GM23338 (cell line): Measurements from ENCODE around the gene SLC9A9. TPM values are rescaled to one million over a fixed set of nuclear protein-coding genes. Genes with fewer than 3 reads are reported as not detected.

ENCODE experiments used
- ATAC-seq: fragments of 200-7000 bp; cut with Tn5 transposase; 3 replicates; pipeline ENCODE4 v1.9.1; 2020
- DNase-seq: peaks from one replicate; pipeline ENCODE4 v3.0.0-alpha.2; 2015; ENCODE audit warnings: low spot score
- H2AFZ ChIP-seq: fragments of 200-600 bp; sonication (generic); 2 replicates; pipeline ENCODE4 v1.8.0; 2016; ENCODE audit warnings: antibody characterized with exemption, mild to moderate bottlenecking, moderate library complexity
- H3F3A ChIP-seq: fragments of 200-600 bp; sonication (generic); replicated peaks from 2 replicates; pipeline ENCODE4 v1.8.0; 2017; ENCODE audit warnings: antibody characterized with exemption, mixed run types, low read depth
- H3K27ac ChIP-seq: fragments of 200-600 bp; sonication (generic); 2 replicates; pipeline ENCODE4 v1.6.1; 2016; ENCODE audit warnings: low read depth
- H3K27me3 ChIP-seq: fragments of 200-600 bp; sonication (generic); 2 replicates; pipeline ENCODE4 v1.8.0; 2016; ENCODE audit warnings: mild to moderate bottlenecking, mixed run types, moderate library complexity; ENCODE audit not compliant: insufficient read depth
- H3K36me3 ChIP-seq: fragments of 200-600 bp; sonication (generic); 2 replicates; pipeline ENCODE4 v1.8.0; 2016; ENCODE audit warnings: mild to moderate bottlenecking; ENCODE audit not compliant: insufficient read depth
- H3K4me1 ChIP-seq: fragments of 200-600 bp; sonication (generic); 2 replicates; pipeline ENCODE4 v1.8.0; 2016; ENCODE audit warnings: mild to moderate bottlenecking, moderate library complexity; ENCODE audit not compliant: insufficient read depth
- H3K4me2 ChIP-seq: fragments of 200-600 bp; sonication (generic); 2 replicates; pipeline ENCODE4 v1.7.1; 2017; ENCODE audit warnings: mixed run types
- H3K4me3 ChIP-seq: fragments of 200-600 bp; sonication (generic); 2 replicates; pipeline ENCODE4 v1.6.1; 2016; ENCODE audit warnings: mixed run types
- H3K79me2 ChIP-seq: fragments of 200-600 bp; sonication (generic); replicated peaks from 2 replicates; pipeline ENCODE4 v1.8.0; 2017; ENCODE audit warnings: mild to moderate bottlenecking; ENCODE audit not compliant: insufficient read depth
- H3K9me2 ChIP-seq: fragments of 200-600 bp; sonication (generic); 2 replicates; pipeline ENCODE4 v1.8.0; 2017; ENCODE audit not compliant: insufficient read depth
- H4K20me1 ChIP-seq: fragments of 200-600 bp; sonication (generic); replicated peaks from 2 replicates; pipeline ENCODE4 v1.8.0; 2017; ENCODE audit warnings: mild to moderate bottlenecking; ENCODE audit not compliant: insufficient read depth
- H3K27ac Mint-ChIP-seq: 2 replicates; pipeline ENCODE4 v1.8.0; 2020; ENCODE audit warnings: inconsistent platforms, mild to moderate bottlenecking, moderate library complexity, mixed read lengths
- H3K27me3 Mint-ChIP-seq: 3 replicates; pipeline ENCODE4 v1.8.0; 2022; ENCODE audit warnings: low read depth, mild to moderate bottlenecking, moderate library complexity, mixed read lengths, inconsistent platforms; ENCODE audit not compliant: insufficient read depth, poor library complexity
- H3K36me3 Mint-ChIP-seq: 3 replicates; pipeline ENCODE4 v1.8.0; 2021; ENCODE audit warnings: low read depth, mild to moderate bottlenecking, inconsistent platforms, moderate library complexity, mixed read lengths
- H3K4me1 Mint-ChIP-seq: 3 replicates; pipeline ENCODE4 v1.8.0; 2020; ENCODE audit warnings: mild to moderate bottlenecking, inconsistent platforms, mixed read lengths
- H3K4me3 Mint-ChIP-seq: 3 replicates; pipeline ENCODE4 v1.8.0; 2021; ENCODE audit warnings: moderate library complexity, mild to moderate bottlenecking, inconsistent platforms, mixed read lengths
- H3K9me3 Mint-ChIP-seq: 3 replicates; pipeline ENCODE4 v1.8.0; 2020; ENCODE audit warnings: moderate library complexity, mild to moderate bottlenecking, inconsistent platforms, mixed read lengths
- CREB1 ChIP-seq: fragments of 250-450 bp; sonication (Bioruptor Pico); IDR thresholded peaks from 2 replicates; pipeline ENCODE4 v1.5.0; 2020; ENCODE audit warnings: low read depth, mild to moderate bottlenecking, moderate library complexity
- CTCF ChIP-seq, 2 experiments: fragments of 200-600 bp in 1 of 2; sonication (generic) in 1 of 2; conservative IDR thresholded peaks; 2 replicates each; pipeline versions ENCODE4 v1.5.1 to v1.6.1; 2016 to 2017; ENCODE audit warnings: antibody characterized with exemption in 2 of 2, low read depth in 2 of 2, mild to moderate bottlenecking in 2 of 2, moderate library complexity in 1 of 2
- ETS1 ChIP-seq: IDR thresholded peaks from 2 replicates; pipeline ENCODE4 v1.6.1; 2016; ENCODE audit warnings: antibody characterized with exemption
- EZH2phosphoT487 ChIP-seq: fragments of 200-600 bp; sonication (generic); IDR thresholded peaks from one replicate; pipeline ENCODE4 v1.8.1; 2018; ENCODE audit warnings: antibody characterized with exemption; ENCODE audit not compliant: unreplicated experiment
- NANOG ChIP-seq: IDR thresholded peaks from 2 replicates; pipeline ENCODE4 v1.6.1; 2016; ENCODE audit warnings: antibody characterized with exemption, borderline replicate concordance
- STAT1 ChIP-seq: IDR thresholded peaks from one replicate; pipeline ENCODE4 v1.6.1; 2016; ENCODE audit warnings: antibody characterized with exemption; ENCODE audit not compliant: unreplicated experiment
- ZNF462 ChIP-seq: fragments of 250-450 bp; sonication (Bioruptor Pico); IDR thresholded peaks from 2 replicates; pipeline ENCODE4 v1.5.0; 2020; ENCODE audit warnings: mild to moderate bottlenecking, moderate library complexity
- polyA plus RNA-seq: library from polyadenylated mRNA; unstranded; fragments of >200 nt; fragmentation: Nextera tagmentation; extraction: Ambion mirVana; gene quantifications from 2 replicates; pipeline ENCODE4 v1.2.1, GENCODE V29; 2016
- total RNA-seq: library from RNA; depleted of rRNA; stranded (reverse); fragments of >200 nt; shearing (Covaris generic); gene quantifications from 2 replicates; pipeline ENCODE4 v1.2.3, GENCODE V29; 2014

The SLC9A9 gene
- total and polyA plus RNA-seq, 2 experiments from 2014 or later = 1.3 to 1.6 TPM

GRCh38 chr3:143277531-143277930 is 570.7 kb downstream of the SLC9A9 start:
- no peak overlapping the region for H2AFZ ChIP-seq
- Mint-ChIP-seq H3K36me3 (no peaks in the 10 kb centered on the region), H3K27me3 (no peaks in the 10 kb centered on the region), H3K9me3 (no peaks in the 10 kb centered on the region), H3K4me3 (no peak overlapping the region), H3K4me1 (no peaks in the 10 kb centered on the region), H3K27ac (no peak overlapping the region)
- H3K4me2 ChIP-seq = no peak overlapping the region
- H3K79me2 ChIP-seq = no peaks in the 10 kb centered on the region
- no peak for DNase-seq
- TF ChIP-seq EZH2phosphoT487 (no peak), ZNF462 (CRISPR knock-in tag) (no peak), CTCF (conservative IDR thresholded peaks at IDR 0.05; ENCODE audit: low read depth in 2 of 2) (no peak), STAT1 (no peak), ETS1 (no peak), NANOG (no peak), CREB1 (no peak)
- H4K20me1 ChIP-seq = no peaks in the 10 kb centered on the region
- no peaks in the 10 kb centered on the region for H3K4me1 ChIP-seq
- no peaks in the 10 kb centered on the region for H3F3A ChIP-seq
- no peak for ATAC-seq
- H3K9me2 ChIP-seq = no peaks in the 10 kb centered on the region; the same call in 1 of the 2 replicates
- H3K27ac ChIP-seq = no peak overlapping the region
- H3K27me3 ChIP-seq = no peaks in the 10 kb centered on the region
- no peak overlapping the region for H3K4me3 ChIP-seq
- H3K36me3 ChIP-seq = no peaks in the 10 kb centered on the region
